IMR-90 (cell line): ENCODE measurements around the gene COQ2. TPM values are rescaled to one million over a fixed set of nuclear protein-coding genes. Genes with fewer than 3 reads are reported as not detected.

ENCODE experiments used
- ATAC-seq: fragments of 200-7000 bp; cut with Tn5 transposase; 2 replicates; pipeline ENCODE4 v1.9.1; 2020; ENCODE audit warnings: low read depth, mild to moderate bottlenecking, moderate library complexity
- BruUV-seq: library from RNA; stranded (reverse); fragments of 400-500 nt; replicated peaks from 2 replicates; lab custom pipeline; 2021; lab: Mats Ljungman, UMichigan
- CTCF ChIA-PET: fragments of 300-600 bp; formaldehyde crosslinking; extraction: SDS; loops from one replicate; lab custom pipeline; 2021; ENCODE audit warnings: antibody characterized with exemption; lab: Yijun Ruan, JAX
- POLR2A ChIA-PET: fragments of 300-600 bp; sonication (Branson Sonifier 250); formaldehyde crosslinking; loops from one replicate; lab custom pipeline; 2022; ENCODE audit warnings: antibody characterized with exemption; ENCODE audit not compliant: unreplicated experiment; lab: Charles Lee
- DNase-seq: peaks from one replicate; pipeline ENCODE4 v3.0.0; 2013
- H2AFZ ChIP-seq: replicated peaks from 2 replicates; pipeline ENCODE3; 2013; ENCODE audit warnings: low read length, mild to moderate bottlenecking; ENCODE audit not compliant: poor library complexity
- H2AK5ac ChIP-seq: 2 replicates; pipeline ENCODE4 v1.6.1; 2013; ENCODE audit warnings: low read depth, low read length, inconsistent platforms
- H2AK9ac ChIP-seq: replicated peaks from 2 replicates; pipeline ENCODE3; 2013; ENCODE audit warnings: mild to moderate bottlenecking, low read depth, low read length, moderate library complexity; ENCODE audit not compliant: poor library complexity
- H2BK120ac ChIP-seq: 2 replicates; pipeline ENCODE4 v1.6.1; 2013; ENCODE audit warnings: low read depth, low read length, inconsistent platforms
- H2BK15ac ChIP-seq: 3 replicates; pipeline ENCODE4 v1.6.1; 2013; ENCODE audit warnings: low read depth, low read length, inconsistent platforms
- H2BK20ac ChIP-seq: 2 replicates; pipeline ENCODE4 v1.6.1; 2013; ENCODE audit warnings: low read depth, mild to moderate bottlenecking, inconsistent platforms, low read length, moderate library complexity
- H2BK5ac ChIP-seq: 2 replicates; pipeline ENCODE4 v1.6.1; 2013; ENCODE audit warnings: mild to moderate bottlenecking, low read depth, low read length, inconsistent platforms; ENCODE audit not compliant: poor library complexity, severe bottlenecking
- H3K14ac ChIP-seq: replicated peaks from 2 replicates; pipeline ENCODE4 v1.6.1; 2013; ENCODE audit warnings: low read depth, low read length, inconsistent platforms
- H3K18ac ChIP-seq: 2 replicates; pipeline ENCODE4 v1.6.1; 2013; ENCODE audit warnings: low read depth, low read length, control low read depth
- H3K23ac ChIP-seq: 2 replicates; pipeline ENCODE4 v1.6.1; 2013; ENCODE audit warnings: low read depth, low read length, inconsistent platforms
- H3K27ac ChIP-seq: 2 replicates; pipeline ENCODE4 v1.5.1; 2013; ENCODE audit warnings: mild to moderate bottlenecking, control low read depth, low read length; ENCODE audit not compliant: insufficient read depth
- H3K27me3 ChIP-seq: 2 replicates; pipeline ENCODE4 v1.6.1; 2013; ENCODE audit warnings: low read length; ENCODE audit not compliant: control insufficient read depth, insufficient read depth
- H3K36me3 ChIP-seq: 2 replicates; pipeline ENCODE4 v1.6.1; 2013; ENCODE audit warnings: low read length, mixed read lengths; ENCODE audit not compliant: control insufficient read depth, insufficient read depth
- H3K4ac ChIP-seq: 2 replicates; pipeline ENCODE4 v1.6.1; 2013; ENCODE audit warnings: low read depth, low read length, inconsistent platforms
- H3K4me1 ChIP-seq: 2 replicates; pipeline ENCODE4 v1.6.1; 2013; ENCODE audit warnings: low read length, mixed read lengths; ENCODE audit not compliant: control insufficient read depth, insufficient read depth
- H3K4me2 ChIP-seq: 2 replicates; pipeline ENCODE4 v1.6.1; 2013; ENCODE audit warnings: low read depth, mild to moderate bottlenecking, control low read depth, low read length, moderate library complexity
- H3K4me3 ChIP-seq: 2 replicates; pipeline ENCODE4 v1.5.1; 2013; ENCODE audit warnings: low read depth, mild to moderate bottlenecking, control low read depth, low read length, moderate library complexity; ENCODE audit not compliant: insufficient read depth
- H3K56ac ChIP-seq: 2 replicates; pipeline ENCODE4 v1.6.1; 2013; ENCODE audit warnings: low read length, inconsistent platforms; ENCODE audit not compliant: insufficient read depth; ENCODE audit errors: extremely low read depth
- H3K79me1 ChIP-seq, 2 experiments: 2 replicates each; pipeline ENCODE4 v1.6.1; 2013; ENCODE audit warnings: low read length in 2 of 2, inconsistent platforms in 1 of 2, low read depth in 1 of 2
- H3K9ac ChIP-seq: 2 replicates; pipeline ENCODE4 v1.6.1; 2013; ENCODE audit warnings: low read depth, low read length, control low read depth
- H3K9me1 ChIP-seq: 2 replicates; pipeline ENCODE4 v1.6.1; 2013; ENCODE audit warnings: low read length, inconsistent platforms; ENCODE audit not compliant: insufficient read depth
- H3K9me3 ChIP-seq: 2 replicates; pipeline ENCODE4 v1.6.1; 2013; ENCODE audit warnings: low read length; ENCODE audit not compliant: control insufficient read depth, insufficient read depth
- H4K20me1 ChIP-seq: 2 replicates; pipeline ENCODE4 v1.6.1; 2013; ENCODE audit warnings: low read length, inconsistent platforms; ENCODE audit not compliant: insufficient read depth
- H4K5ac ChIP-seq: 2 replicates; pipeline ENCODE4 v1.6.1; 2013; ENCODE audit warnings: mild to moderate bottlenecking, low read depth, low read length, control low read depth
- H4K8ac ChIP-seq, 2 experiments: 2 replicates each; pipeline ENCODE4 v1.6.1; 2013; ENCODE audit warnings: low read depth in 2 of 2, low read length in 2 of 2, control low read depth in 1 of 2, inconsistent platforms in 1 of 2
- H4K91ac ChIP-seq: 2 replicates; pipeline ENCODE4 v1.6.1; 2013; ENCODE audit warnings: low read depth, low read length, inconsistent platforms; ENCODE audit not compliant: insufficient read depth
- BHLHE40 ChIP-seq: fragments of 150-350 bp; IDR thresholded peaks from 2 replicates; pipeline ENCODE4 v1.6.1; 2016; ENCODE audit warnings: mild to moderate bottlenecking, low read depth, low read length
- MXI1 ChIP-seq: IDR thresholded peaks from 2 replicates; pipeline ENCODE4 v1.6.1; 2012; ENCODE audit warnings: low read depth, mild to moderate bottlenecking, low read length, moderate library complexity, borderline replicate concordance
- SMC3 ChIP-seq: fragments of 150-350 bp; IDR thresholded peaks from 2 replicates; pipeline ENCODE4 v1.6.1; 2016; ENCODE audit warnings: low read depth, mild to moderate bottlenecking, antibody characterized with exemption, low read length, moderate library complexity
- WGBS, 2 experiments: methylation state at CpG; one replicate each; pipeline versions ENCODE4 v1.1.5 to v1.1.7; 2013; ENCODE audit warnings: missing lambda C conversion rate in 2 of 2; ENCODE audit not compliant: insufficient read length in 1 of 2; ENCODE audit errors: extremely low coverage in 2 of 2; 5-methylcytosine and 5-hydroxymethylcytosine counted together
- dilution Hi-C: fragments of 300-500 bp; cut with HindIII; formaldehyde crosslinking; loops from one replicate; pipeline ENCODE4 v1.14.3; 2018; ENCODE audit warnings: low sequenced_read_pairs; ENCODE audit not compliant: unreplicated experiment
- in situ Hi-C: fragments of 300-500 bp; cut with MboI; formaldehyde crosslinking; loops from 3 replicates; pipeline ENCODE4 v1.14.3; 2019; ENCODE audit warnings: low sequenced_read_pairs, inconsistent platforms, mixed read lengths
- intact Hi-C: fragments of 100-400 bp; cut with micrococcal nuclease; formaldehyde crosslinking; loops from 2 replicates; pipeline ENCODE4 v1.10.0; 2022
- polyA plus RNA-seq, 3 experiments: library from polyadenylated mRNA; depleted of rRNA; stranded (reverse); fragments of >200 nt; gene quantifications; 2 replicates each; pipeline ENCODE4 v1.2.3, GENCODE V29; 2012; ENCODE audit warnings: low replicate concordance in 1 of 3
- total RNA-seq: library from RNA; depleted of rRNA; stranded (reverse); fragments of >200 nt; gene quantifications from 2 replicates; pipeline ENCODE4 v1.2.3, GENCODE V29; 2012
- TF ChIP-seq, protein P1 (sequence below): fragments of 150-350 bp; IDR thresholded peaks from 2 replicates; pipeline ENCODE4 v1.6.1; 2016; ENCODE audit warnings: low read depth, mild to moderate bottlenecking, low read length, moderate library complexity, borderline replicate concordance

COQ2 gene
- total and polyA plus RNA-seq, 2 of the 4 experiments (the other 2 are of a cell fraction) = 7.3 to 7.4 TPM

DNA sequence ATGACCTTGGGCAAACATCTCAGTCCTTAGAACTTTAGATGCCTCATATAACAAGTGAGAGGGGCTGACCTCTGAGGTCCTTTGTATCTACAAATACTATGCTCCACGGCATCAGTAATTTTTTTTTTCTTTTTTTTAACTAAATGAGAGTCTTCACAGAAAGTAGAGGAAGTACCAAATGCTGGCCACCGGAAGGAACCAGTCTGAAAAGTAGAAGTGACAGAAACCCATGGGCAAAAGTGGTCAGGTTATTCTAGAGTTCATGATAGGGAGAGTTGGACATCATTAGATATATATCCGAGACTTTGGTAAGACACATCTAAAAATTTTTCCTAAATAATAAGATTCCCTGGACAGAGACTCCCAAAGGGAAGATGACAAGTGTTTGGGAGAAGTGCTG, 53.7 kb downstream of the COQ2 start:
- no peaks in the 10 kb centered on the region for H3K79me1 ChIP-seq
- H3K4me3 ChIP-seq = no peak overlapping the region
- H2AK9ac ChIP-seq = no peak overlapping the region
- DNase-seq (no peak), ATAC-seq (no peak)
- no peak overlapping the region for H2BK120ac ChIP-seq
- H3K4me2 ChIP-seq = no peak overlapping the region
- BruUV-seq = no TSS peak
- H3K14ac ChIP-seq = no peak overlapping the region
- intact Hi-C loops (no loop called here), in situ Hi-C loops (no loop called here), dilution Hi-C loops (no loop called here)
- H3K27me3 ChIP-seq = no peaks in the 10 kb centered on the region
- H2BK5ac ChIP-seq = no peak overlapping the region
- H3K4ac ChIP-seq = no peak overlapping the region
- CTCF ChIA-PET = no interaction called here
- no peaks in the 10 kb centered on the region; the same call in 1 of the 2 replicates for H3K4me1 ChIP-seq
- H4K8ac ChIP-seq = no peak overlapping the region
- no peaks in the 10 kb centered on the region for H4K20me1 ChIP-seq
- H3K18ac ChIP-seq = no peak overlapping the region
- H2AFZ ChIP-seq = no peak overlapping the region
- H2AK5ac ChIP-seq = no peak overlapping the region
- no peak for TF ChIP-seq MXI1
- TF ChIP-seq BHLHE40 = no peak
- TF ChIP-seq, protein P1, sequence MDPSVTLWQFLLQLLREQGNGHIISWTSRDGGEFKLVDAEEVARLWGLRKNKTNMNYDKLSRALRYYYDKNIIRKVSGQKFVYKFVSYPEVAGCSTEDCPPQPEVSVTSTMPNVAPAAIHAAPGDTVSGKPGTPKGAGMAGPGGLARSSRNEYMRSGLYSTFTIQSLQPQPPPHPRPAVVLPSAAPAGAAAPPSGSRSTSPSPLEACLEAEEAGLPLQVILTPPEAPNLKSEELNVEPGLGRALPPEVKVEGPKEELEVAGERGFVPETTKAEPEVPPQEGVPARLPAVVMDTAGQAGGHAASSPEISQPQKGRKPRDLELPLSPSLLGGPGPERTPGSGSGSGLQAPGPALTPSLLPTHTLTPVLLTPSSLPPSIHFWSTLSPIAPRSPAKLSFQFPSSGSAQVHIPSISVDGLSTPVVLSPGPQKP = no peak
- no peak for TF ChIP-seq SMC3
- no peak overlapping the region for H3K27ac ChIP-seq
- no peak overlapping the region for H3K23ac ChIP-seq
- no peak overlapping the region for H2BK15ac ChIP-seq
- H4K91ac ChIP-seq = no peak overlapping the region
- no peak overlapping the region for H3K56ac ChIP-seq
- no CpG with 5 or more reads among the region's 3 CpGs for WGBS, 2 experiments
- no peaks in the 10 kb centered on the region for H3K36me3 ChIP-seq
- no peak overlapping the region for H4K5ac ChIP-seq
- no peaks in the 10 kb centered on the region for H3K9me1 ChIP-seq
- no peak overlapping the region for H3K9ac ChIP-seq
- no peak overlapping the region for H2BK20ac ChIP-seq
- no peaks in the 10 kb centered on the region for H3K9me3 ChIP-seq
- POLR2A ChIA-PET = no interaction called here
